ENCODE measurements around the gene RHOC. TPM values are rescaled to one million over a fixed set of nuclear protein-coding genes. Genes with fewer than 3 reads are reported as not detected.
A peak's percentile ranks its signal among the peaks of the same experiment; 100 is the strongest.
"Not testable (repeated sequence)": the region's sequence is repeated elsewhere in the genome, so short reads cannot be mapped to it uniquely, and the experiment has no call there.

RHOC gene
- total RNA-seq = 100 to 1,000 TPM; 105 to 130 TPM

GRCh38 chr1:112706505-112707220, at the start of gene RHOC:
Gene RHOC, minus strand, starts transcription at chr1:112707127. Its CDS starts 3,328 bp downstream, at chr1:112703799.
- Mint-ChIP-seq H3K36me3 (peaks cover 12% of the 10 kb centered on the region), H3K9me3 (ENCODE audit: low read depth) (no peaks in the 10 kb centered on the region), H3K27me3 (peaks cover 30% of the 10 kb centered on the region), H3K27ac (peak within 1 kb of the TSS; percentile 89), H3K4me1 (peaks cover 48% of the 10 kb centered on the region), H3K4me3 (peak within 1 kb of the TSS; percentile 75)
- CTCF ChIA-PET = interaction anchor here (2.4 to 4.2 kb wide), 4 partner anchors 9 to 315 kb away, joined by 12 to 37 read pairs (median 14); partner anchors contain the start of genes MOV10 and PPM1J
- peak; percentile 68 for DNase-seq
- ATAC-seq = peak; percentile 76

GRCh38 chr1:112754116-112754628, 47.2 kb upstream of the RHOC start:
- H3K27me3 Mint-ChIP-seq = peaks cover 30% of the 10 kb centered on the region
- CTCF ChIA-PET = interaction anchor here (0.8 to 0.9 kb wide), 2 partner anchors 12 to 50 kb away, joined by 3 read pairs; no protein-coding TSS in a partner anchor
- ATAC-seq = no peak
- no peak overlapping the region for H3K27ac Mint-ChIP-seq
- H3K36me3 Mint-ChIP-seq = peaks cover 2% of the 10 kb centered on the region
- peaks cover 5% of the 10 kb centered on the region for H3K9me3 Mint-ChIP-seq (ENCODE audit: low read depth)
- no peak overlapping the region for H3K4me3 Mint-ChIP-seq
- H3K4me1 Mint-ChIP-seq = peaks cover 1% of the 10 kb centered on the region
- DNase-seq = no peak

GRCh38 chr1:112748396-112748795, 41.5 kb upstream of the RHOC start:
- peaks cover 51% of the 10 kb centered on the region for H3K27me3 Mint-ChIP-seq
- H3K36me3 Mint-ChIP-seq = peaks cover 2% of the 10 kb centered on the region
- peaks cover 2% of the 10 kb centered on the region for H3K9me3 Mint-ChIP-seq (ENCODE audit: low read depth)
- no peak overlapping the region for H3K4me3 Mint-ChIP-seq
- ATAC-seq = no peak
- no peaks in the 10 kb centered on the region for H3K4me1 Mint-ChIP-seq
- CTCF ChIA-PET = no interaction called here
- DNase-seq = no peak
- no peak overlapping the region for H3K27ac Mint-ChIP-seq

- Mint-ChIP-seq H3K27ac (no peak overlapping the region), H3K4me1 (peaks cover 1% of the 10 kb centered on the region), H3K36me3 (no peaks in the 10 kb centered on the region), H3K4me3 (no peak overlapping the region), H3K9me3 (ENCODE audit: low read depth) (no peaks in the 10 kb centered on the region), H3K27me3 (peaks cover 76% of the 10 kb centered on the region)
- CTCF ChIA-PET = interaction anchor here (1.2 to 1.4 kb wide), 2 partner anchors 26 to 29 kb away, joined by 3 to 4 read pairs; partner anchors contain the start of gene PPM1J
- ATAC-seq = no peak
- DNase-seq = no peak
Measured at GRCh38 chr1:112744009-112744578, 37.2 kb upstream of the RHOC start.

GRCh38 chr1:112743174-112744008, 36.5 kb upstream of the RHOC start:
- CTCF ChIA-PET = interaction anchor here (1.4 kb wide), 1 partner anchor 26 kb away, joined by 4 read pairs; no protein-coding TSS in a partner anchor
- no peaks in the 10 kb centered on the region for H3K36me3 Mint-ChIP-seq
- ATAC-seq (no peak), DNase-seq (no peak)
- no peaks in the 10 kb centered on the region for H3K9me3 Mint-ChIP-seq (ENCODE audit: low read depth)
- no peak overlapping the region for H3K27ac Mint-ChIP-seq
- peaks cover 77% of the 10 kb centered on the region for H3K27me3 Mint-ChIP-seq
- peaks cover 1% of the 10 kb centered on the region for H3K4me1 Mint-ChIP-seq
- H3K4me3 Mint-ChIP-seq = no peak overlapping the region

GRCh38 chr1:112737573-112737972, 30.6 kb upstream of the RHOC start:
- Mint-ChIP-seq H3K36me3 (no peaks in the 10 kb centered on the region), H3K4me3 (no peak overlapping the region), H3K27me3 (peaks cover 51% of the 10 kb centered on the region), H3K27ac (no peak overlapping the region), H3K4me1 (no peaks in the 10 kb centered on the region), H3K9me3 (ENCODE audit: low read depth) (no peaks in the 10 kb centered on the region)
- DNase-seq = no peak
- CTCF ChIA-PET = no interaction called here
- ATAC-seq = no peak

GRCh38 chr1:112735752-112736151, 28.8 kb upstream of the RHOC start:
- ATAC-seq (no peak), DNase-seq (no peak)
- Mint-ChIP-seq H3K27me3 (peaks cover 37% of the 10 kb centered on the region), H3K4me3 (no peak overlapping the region), H3K9me3 (ENCODE audit: low read depth) (no peaks in the 10 kb centered on the region), H3K27ac (no peak overlapping the region), H3K4me1 (no peaks in the 10 kb centered on the region), H3K36me3 (no peaks in the 10 kb centered on the region)
- CTCF ChIA-PET = interaction anchor here (2.0 kb wide), 1 partner anchor 9 kb away, joined by 5 read pairs; no protein-coding TSS in a partner anchor

- no peaks in the 10 kb centered on the region for H3K4me1 Mint-ChIP-seq
- no peaks in the 10 kb centered on the region for H3K9me3 Mint-ChIP-seq (ENCODE audit: low read depth)
- ATAC-seq (no peak), DNase-seq (no peak)
- CTCF ChIA-PET = no interaction called here
- H3K4me3 Mint-ChIP-seq = no peak overlapping the region
- H3K27ac Mint-ChIP-seq = no peak overlapping the region
- no peaks in the 10 kb centered on the region for H3K36me3 Mint-ChIP-seq
- peaks cover 4% of the 10 kb centered on the region for H3K27me3 Mint-ChIP-seq
Measured at GRCh38 chr1:112731451-112731850, 24.5 kb upstream of the RHOC start.

- no peaks in the 10 kb centered on the region for H3K36me3 Mint-ChIP-seq
- ATAC-seq = no peak
- peaks cover 4% of the 10 kb centered on the region for H3K27me3 Mint-ChIP-seq
- no peaks in the 10 kb centered on the region for H3K4me1 Mint-ChIP-seq
- CTCF ChIA-PET = interaction anchor here (0.5 to 1.8 kb wide), 4 partner anchors 11 to 1432 kb away, joined by 3 to 7 read pairs (median 6); partner anchors contain the start of gene PPM1J
- no peak for DNase-seq
- no peak overlapping the region for H3K27ac Mint-ChIP-seq
- H3K4me3 Mint-ChIP-seq = no peak overlapping the region
- H3K9me3 Mint-ChIP-seq (ENCODE audit: low read depth) = no peaks in the 10 kb centered on the region
Measured at GRCh38 chr1:112729909-112730308, 23.0 kb upstream of the RHOC start.

GRCh38 chr1:112729011-112729410, 22.1 kb upstream of the RHOC start:
- not testable (repeated sequence) for DNase-seq; H3K27ac Mint-ChIP-seq; ATAC-seq; H3K9me3 Mint-ChIP-seq (ENCODE audit: low read depth); H3K27me3 Mint-ChIP-seq; H3K4me3 Mint-ChIP-seq; H3K36me3 Mint-ChIP-seq; H3K4me1 Mint-ChIP-seq
- CTCF ChIA-PET = interaction anchor here (1.1 to 1.8 kb wide), 2 partner anchors 10 to 13 kb away, joined by 7 read pairs; partner anchors contain the start of gene PPM1J

GRCh38 chr1:112728306-112728971, 21.5 kb upstream of the RHOC start:
- H3K9me3 Mint-ChIP-seq (ENCODE audit: low read depth); H3K4me3 Mint-ChIP-seq; DNase-seq; H3K4me1 Mint-ChIP-seq; ATAC-seq; H3K27ac Mint-ChIP-seq; CTCF ChIA-PET; H3K36me3 Mint-ChIP-seq; H3K27me3 Mint-ChIP-seq: not testable (repeated sequence)

- Mint-ChIP-seq H3K4me3 (no peak overlapping the region), H3K27ac (no peak overlapping the region), H3K27me3 (no peaks in the 10 kb centered on the region), H3K9me3 (ENCODE audit: low read depth) (no peaks in the 10 kb centered on the region), H3K4me1 (peaks cover 6% of the 10 kb centered on the region), H3K36me3 (no peaks in the 10 kb centered on the region)
- ATAC-seq = no peak
- CTCF ChIA-PET = interaction anchor here (1.5 kb wide), 1 partner anchor 10 kb away, joined by 4 read pairs; no protein-coding TSS in a partner anchor
- no peak for DNase-seq
Measured at GRCh38 chr1:112727716-112728115, 20.8 kb upstream of the RHOC start.

Data from activated CD8-positive, alpha-beta memory T cell treated with anti-CD3 and anti-CD28 coated beads, Interleukin-2, amount 10 ng/mL, durations not matched to agents 7 days and 5 days (primary cell).